Mammary epithelial cell (primary cell): Measurements from ENCODE around the gene XAB2.

Experiments used
- EZH2 ChIP-seq: IDR thresholded peaks from 2 replicates; pipeline ENCODE4 v1.6.1; 2012; ENCODE audit warnings: low read length, inconsistent platforms, borderline replicate concordance
- TF ChIP-seq, protein P1 (sequence below), 2 donors: IDR thresholded peaks in 1 of 2; conservative IDR thresholded peaks in 1 of 2; 2 replicates each; pipeline ENCODE4 v1.5.1; 2011 to 2012; ENCODE audit warnings: inconsistent platforms in 2 of 2, low read length in 2 of 2, mild to moderate bottlenecking in 2 of 2, control low read depth in 1 of 2, low read depth in 1 of 2; ENCODE audit not compliant: insufficient read depth in 1 of 2; ENCODE audit errors: extremely low read depth in 1 of 2

DNA sequence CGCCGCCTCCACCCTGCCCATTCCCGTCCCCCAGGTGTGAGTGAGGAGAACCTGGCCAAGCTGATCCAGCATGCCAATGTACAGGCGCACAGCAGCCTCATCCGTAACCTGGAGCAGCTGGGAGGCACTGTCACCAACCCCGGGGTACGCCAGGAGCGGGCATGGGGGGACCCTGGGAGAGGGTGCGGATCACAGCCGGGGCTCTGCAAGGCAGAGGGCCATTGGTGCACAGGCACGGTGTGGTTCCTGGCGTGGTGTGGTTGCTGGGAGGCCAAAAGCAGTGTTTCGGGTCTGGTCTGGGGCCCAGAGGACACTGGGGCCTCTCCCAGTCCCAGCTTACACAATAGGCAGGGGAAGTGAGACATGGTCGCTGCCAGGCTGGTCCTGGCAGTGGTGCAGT is 15.8 kb upstream of the XAB2 start:
- TF ChIP-seq, protein P1, sequence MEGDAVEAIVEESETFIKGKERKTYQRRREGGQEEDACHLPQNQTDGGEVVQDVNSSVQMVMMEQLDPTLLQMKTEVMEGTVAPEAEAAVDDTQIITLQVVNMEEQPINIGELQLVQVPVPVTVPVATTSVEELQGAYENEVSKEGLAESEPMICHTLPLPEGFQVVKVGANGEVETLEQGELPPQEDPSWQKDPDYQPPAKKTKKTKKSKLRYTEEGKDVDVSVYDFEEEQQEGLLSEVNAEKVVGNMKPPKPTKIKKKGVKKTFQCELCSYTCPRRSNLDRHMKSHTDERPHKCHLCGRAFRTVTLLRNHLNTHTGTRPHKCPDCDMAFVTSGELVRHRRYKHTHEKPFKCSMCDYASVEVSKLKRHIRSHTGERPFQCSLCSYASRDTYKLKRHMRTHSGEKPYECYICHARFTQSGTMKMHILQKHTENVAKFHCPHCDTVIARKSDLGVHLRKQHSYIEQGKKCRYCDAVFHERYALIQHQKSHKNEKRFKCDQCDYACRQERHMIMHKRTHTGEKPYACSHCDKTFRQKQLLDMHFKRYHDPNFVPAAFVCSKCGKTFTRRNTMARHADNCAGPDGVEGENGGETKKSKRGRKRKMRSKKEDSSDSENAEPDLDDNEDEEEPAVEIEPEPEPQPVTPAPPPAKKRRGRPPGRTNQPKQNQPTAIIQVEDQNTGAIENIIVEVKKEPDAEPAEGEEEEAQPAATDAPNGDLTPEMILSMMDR (conservative IDR thresholded peaks at IDR 0.05 in 1 of 2, IDR thresholded peaks at IDR 0.05 in 1 of 2; ENCODE audit: extremely low read depth in 1 of 2, insufficient read depth in 1 of 2, low read depth in 1 of 2, low read length in 2 of 2), result no peak
- TF ChIP-seq EZH2, result no peak
